HG03066 (cell line): ENCODE data around the gene SEMA4A.

Experiments used
- ATAC-seq: cut with Tn5 transposase; IDR thresholded peaks from one replicate; pipeline ENCODE4 v1.9.1; 2021; ENCODE audit warnings: low read depth; ENCODE audit not compliant: unreplicated experiment

Gene SEMA4A

DNA sequence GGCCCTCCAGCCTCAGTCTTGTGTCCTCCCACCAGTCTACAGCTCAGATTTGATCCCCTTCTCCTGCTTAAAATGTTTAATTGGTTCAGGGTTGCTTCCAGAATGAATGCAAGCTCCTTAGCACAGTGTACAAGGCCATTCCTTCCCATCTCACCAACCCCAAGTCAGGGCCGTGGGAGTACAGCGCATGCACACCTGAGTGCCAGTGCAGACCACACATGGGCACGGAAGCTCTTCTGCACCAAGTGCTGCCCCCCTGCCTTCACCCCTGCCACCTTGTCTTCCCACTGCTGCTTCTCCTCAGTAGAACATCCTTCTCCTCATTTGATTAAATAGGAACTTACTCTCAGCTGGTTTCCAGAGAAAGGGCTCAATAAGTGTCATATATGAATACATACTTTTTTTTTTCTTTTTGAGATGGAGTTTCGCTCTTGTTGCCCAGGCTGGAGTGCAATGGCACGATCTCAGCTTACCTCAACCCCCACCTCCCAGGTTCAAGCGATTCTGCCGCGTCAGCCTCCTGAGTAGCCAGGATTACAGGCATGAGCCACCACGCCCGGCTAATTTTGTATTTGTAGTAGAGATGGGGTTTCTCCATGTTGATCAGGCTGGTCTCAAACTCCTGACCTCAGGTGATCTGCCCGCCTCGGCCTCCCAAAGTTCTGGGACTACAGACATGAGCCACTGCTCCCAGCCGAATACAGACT lies 68.8 kb downstream of the SEMA4A start:
- ATAC-seq, result no peak

DNA sequence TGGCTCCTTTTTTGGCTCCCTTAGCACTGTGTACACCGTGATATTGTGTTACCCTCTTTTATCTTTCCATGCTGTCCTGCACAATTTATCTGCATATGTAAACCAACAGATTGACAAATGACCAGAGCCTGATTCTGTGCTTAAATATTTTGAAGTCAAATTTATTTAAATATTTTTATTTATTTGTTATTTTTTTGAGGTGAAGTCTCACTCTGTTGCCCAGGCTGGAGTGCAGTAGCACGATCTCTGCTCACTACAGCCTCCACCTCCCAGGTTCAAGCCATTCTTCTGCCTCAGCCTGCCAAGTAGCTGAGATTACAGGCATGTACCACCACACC lies 72.3 kb downstream of the SEMA4A start:
- no peak for ATAC-seq

DNA sequence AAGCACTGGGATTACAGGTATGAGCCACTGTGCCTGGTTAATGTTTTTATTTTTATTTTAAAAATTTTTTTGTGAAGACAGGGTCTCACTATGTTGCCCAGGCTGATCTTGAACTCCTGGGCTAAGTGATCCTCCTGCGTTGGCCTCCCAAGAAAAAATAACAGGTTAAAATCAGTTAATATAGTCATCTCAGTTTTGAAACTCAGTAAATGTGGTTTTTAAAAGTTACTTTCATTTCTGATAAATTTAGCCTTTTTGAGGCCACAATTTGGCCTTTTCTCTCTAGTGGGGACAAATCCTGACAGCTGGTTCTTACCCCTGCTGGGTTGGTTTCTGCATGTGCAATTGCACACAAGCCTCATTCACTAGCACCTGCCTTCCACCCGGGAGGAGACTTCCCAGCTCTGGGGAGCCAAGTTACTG lies 72.7 kb downstream of the SEMA4A start:
- peak; percentile 77 for ATAC-seq

DNA sequence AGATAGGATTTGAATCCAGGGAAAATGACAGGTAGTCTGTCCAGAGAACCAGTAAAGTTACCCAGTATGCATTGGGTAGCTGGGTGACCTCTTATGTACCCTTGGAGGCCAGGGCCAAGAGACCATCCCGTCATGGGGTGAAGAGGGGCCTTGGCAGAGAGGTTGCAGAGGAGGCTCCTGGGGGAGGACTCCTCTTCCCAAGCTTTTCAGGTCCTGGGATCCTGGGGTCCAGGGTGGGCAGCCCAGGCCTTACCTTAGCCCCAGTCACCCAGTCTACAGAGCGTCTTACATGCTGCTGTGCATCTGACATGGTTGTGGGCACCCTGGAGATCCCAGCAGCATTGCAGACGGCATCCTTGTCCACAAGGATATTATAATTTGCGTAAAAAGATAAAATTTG lies 73.4 kb downstream of the SEMA4A start:
- no peak for ATAC-seq
